MG63 (cell line): Measurements from ENCODE around the gene THRB. TPM values are rescaled to one million over a fixed set of nuclear protein-coding genes. Genes with fewer than 3 reads are reported as not detected.

Experiments used
- DNase-seq: peaks from one replicate; pipeline ENCODE4 v3.0.0-alpha.2; 2020
- H3K27me3 ChIP-seq: fragments of 250-450 bp; sonication (Bioruptor Pico); 2 replicates; pipeline ENCODE4 v1.5.1; 2020; ENCODE audit warnings: mild to moderate bottlenecking, moderate library complexity
- H3K36me3 ChIP-seq: fragments of 250-450 bp; sonication (Bioruptor Pico); 2 replicates; pipeline ENCODE4 v1.5.1; 2020; ENCODE audit warnings: mild to moderate bottlenecking, moderate library complexity
- H3K4me3 ChIP-seq: fragments of 250-450 bp; sonication (Bioruptor Pico); 2 replicates; pipeline ENCODE4 v1.5.1; 2020; ENCODE audit warnings: mild to moderate bottlenecking, moderate library complexity
- H3K9me3 ChIP-seq: fragments of 250-450 bp; sonication (Bioruptor Pico); 2 replicates; pipeline ENCODE4 v1.5.1; 2020; ENCODE audit warnings: mild to moderate bottlenecking, moderate library complexity
- total RNA-seq: library from RNA; depleted of rRNA; stranded (reverse); fragments of >200 nt; shearing (Covaris generic); gene quantifications from 2 replicates; pipeline ENCODE4 v1.2.3, GENCODE V29; 2014; ENCODE audit warnings: low replicate concordance

Gene THRB
- total RNA-seq, 1 experiment from 2014 or later = not detected

- no peak for DNase-seq
- H3K27me3 ChIP-seq = no peaks in the 10 kb centered on the region; the same call in 1 of the 2 replicates
- H3K36me3 ChIP-seq = no peaks in the 10 kb centered on the region
- no peaks in the 10 kb centered on the region for H3K9me3 ChIP-seq
- H3K4me3 ChIP-seq = no peak overlapping the region
Observed at GRCh38 chr3:24520101-24520495, 25.4 kb upstream of the THRB start.

GRCh38 chr3:24519368-24520100 lies 24.9 kb upstream of the THRB start:
- no peaks in the 10 kb centered on the region for H3K36me3 ChIP-seq
- no peaks in the 10 kb centered on the region for H3K9me3 ChIP-seq
- no peaks in the 10 kb centered on the region; the same call in 1 of the 2 replicates for H3K27me3 ChIP-seq
- H3K4me3 ChIP-seq = no peak overlapping the region
- DNase-seq = no peak

GRCh38 chr3:24518990-24519367 lies 24.3 kb upstream of the THRB start:
- DNase-seq = no peak
- no peak overlapping the region for H3K4me3 ChIP-seq

GRCh38 chr3:24514119-24514518 lies 19.5 kb upstream of the THRB start:
- Histone ChIP-seq H3K36me3 (no peaks in the 10 kb centered on the region), H3K4me3 (no peak overlapping the region), H3K27me3 (no peaks in the 10 kb centered on the region), H3K9me3 (no peaks in the 10 kb centered on the region)
- no peak for DNase-seq

More at GRCh38 chr3:24518990-24519367, 24.3 kb upstream of the THRB start:
- no peaks in the 10 kb centered on the region for H3K9me3 ChIP-seq
- no peaks in the 10 kb centered on the region; the same call in 1 of the 2 replicates for H3K27me3 ChIP-seq
- H3K36me3 ChIP-seq = no peaks in the 10 kb centered on the region

GRCh38 chr3:24513463-24513862 lies 18.8 kb upstream of the THRB start:
- H3K9me3 ChIP-seq = no peaks in the 10 kb centered on the region
- no peak overlapping the region for H3K4me3 ChIP-seq
- no peaks in the 10 kb centered on the region for H3K27me3 ChIP-seq
- no peak for DNase-seq
- no peaks in the 10 kb centered on the region for H3K36me3 ChIP-seq

GRCh38 chr3:24512564-24513197 lies 18.0 kb upstream of the THRB start:
- Histone ChIP-seq H3K4me3 (no peak overlapping the region), H3K36me3 (no peaks in the 10 kb centered on the region), H3K9me3 (no peaks in the 10 kb centered on the region), H3K27me3 (no peaks in the 10 kb centered on the region)
- no peak for DNase-seq

GRCh38 chr3:24510030-24510648 lies 15.5 kb upstream of the THRB start:
- no peak for DNase-seq
- H3K27me3 ChIP-seq = no peaks in the 10 kb centered on the region

GRCh38 chr3:24508423-24508839 lies 13.8 kb upstream of the THRB start:
- H3K27me3 ChIP-seq = no peaks in the 10 kb centered on the region
- H3K9me3 ChIP-seq = no peaks in the 10 kb centered on the region
- no peak overlapping the region for H3K4me3 ChIP-seq
- H3K36me3 ChIP-seq = no peaks in the 10 kb centered on the region
- no peak for DNase-seq

More at GRCh38 chr3:24510030-24510648, 15.5 kb upstream of the THRB start:
- no peaks in the 10 kb centered on the region for H3K9me3 ChIP-seq
- no peaks in the 10 kb centered on the region for H3K36me3 ChIP-seq
- no peak overlapping the region for H3K4me3 ChIP-seq

- no peaks in the 10 kb centered on the region for H3K36me3 ChIP-seq
- no peaks in the 10 kb centered on the region for H3K9me3 ChIP-seq
- no peak overlapping the region for H3K4me3 ChIP-seq
- H3K27me3 ChIP-seq = no peaks in the 10 kb centered on the region
- no peak for DNase-seq
Observed at GRCh38 chr3:24507776-24508422, 13.2 kb upstream of the THRB start.

GRCh38 chr3:24506966-24507775 lies 12.5 kb upstream of the THRB start:
- DNase-seq = no peak
- no peak overlapping the region for H3K4me3 ChIP-seq
- no peaks in the 10 kb centered on the region for H3K27me3 ChIP-seq
- H3K36me3 ChIP-seq = no peaks in the 10 kb centered on the region
- H3K9me3 ChIP-seq = no peaks in the 10 kb centered on the region

- H3K4me3 ChIP-seq = no peak overlapping the region
- H3K27me3 ChIP-seq = no peaks in the 10 kb centered on the region
- no peaks in the 10 kb centered on the region for H3K9me3 ChIP-seq
- DNase-seq = no peak
- H3K36me3 ChIP-seq = no peaks in the 10 kb centered on the region
Observed at GRCh38 chr3:24505691-24506550, 11.3 kb upstream of the THRB start.

- no peak for DNase-seq
- no peaks in the 10 kb centered on the region for H3K9me3 ChIP-seq
Observed at GRCh38 chr3:24504772-24505171, 10.1 kb upstream of the THRB start.

GRCh38 chr3:24503616-24504113 lies 9.0 kb upstream of the THRB start:
- Histone ChIP-seq H3K4me3 (no peak overlapping the region), H3K27me3 (no peaks in the 10 kb centered on the region), H3K36me3 (no peaks in the 10 kb centered on the region), H3K9me3 (no peaks in the 10 kb centered on the region)
- DNase-seq = no peak

More at GRCh38 chr3:24504772-24505171, 10.1 kb upstream of the THRB start:
- Histone ChIP-seq H3K36me3 (no peaks in the 10 kb centered on the region), H3K4me3 (no peak overlapping the region), H3K27me3 (no peaks in the 10 kb centered on the region)

- no peak for DNase-seq
- Histone ChIP-seq H3K9me3 (no peaks in the 10 kb centered on the region), H3K4me3 (no peak overlapping the region), H3K27me3 (no peaks in the 10 kb centered on the region), H3K36me3 (no peaks in the 10 kb centered on the region)
Observed at GRCh38 chr3:24502690-24503089, 8.0 kb upstream of the THRB start.

GRCh38 chr3:24500806-24501205 lies 6.2 kb upstream of the THRB start:
- H3K9me3 ChIP-seq = no peaks in the 10 kb centered on the region
- DNase-seq = no peak

More at GRCh38 chr3:24500806-24501205, 6.2 kb upstream of the THRB start:
- no peaks in the 10 kb centered on the region for H3K27me3 ChIP-seq
- no peak overlapping the region for H3K4me3 ChIP-seq
- H3K36me3 ChIP-seq = no peaks in the 10 kb centered on the region
